ENCODE data around the gene LCE1B. TPM values are rescaled to one million over a fixed set of nuclear protein-coding genes. Genes with fewer than 3 reads are reported as not detected.

LCE1B gene
- total RNA-seq, 1 experiment from 2014 or later = not detected

GRCh38 chr1:152824964-152825363 is 13.2 kb downstream of the LCE1B start:
- H4K5ac ChIP-seq (ENCODE audit: insufficient read length, low read depth, low read length) = no peak overlapping the region
- no peaks in the 10 kb centered on the region for H3K27me3 ChIP-seq (ENCODE audit: insufficient read depth, low read length)
- H2BK120ac ChIP-seq (ENCODE audit: low read depth, low read length, poor library complexity, severe bottlenecking) = no peak overlapping the region
- no peak overlapping the region for H3K4me3 Mint-ChIP-seq
- no peak overlapping the region for H2BK20ac ChIP-seq (ENCODE audit: low read depth, low read length, poor library complexity, severe bottlenecking)
- H3K79me2 ChIP-seq (ENCODE audit: insufficient read depth, low read length) = no peaks in the 10 kb centered on the region
- no peak overlapping the region for H2AK5ac ChIP-seq (ENCODE audit: insufficient read length, low read length)
- DNase-seq = no peak
- no peak overlapping the region for H2AFZ ChIP-seq (ENCODE audit: low read length)
- H3K4ac ChIP-seq (ENCODE audit: low read depth, low read length) = no peak overlapping the region
- no peak overlapping the region for H3K27ac ChIP-seq (ENCODE audit: insufficient read length, low read depth, low read length)
- no peak overlapping the region for H3T11ph ChIP-seq (ENCODE audit: low read length)
- H4K91ac ChIP-seq (ENCODE audit: insufficient read length, low read depth, low read length) = no peak overlapping the region
- peaks cover 53% of the 10 kb centered on the region for H3K9me3 ChIP-seq (ENCODE audit: control insufficient read depth, low read depth, low read length)
- TF ChIP-seq CTCF (conservative IDR thresholded peaks at IDR 0.05) = no peak
- no peak overlapping the region for H3K9ac ChIP-seq (ENCODE audit: extremely low read depth, insufficient read length, low read length)
- H3K14ac ChIP-seq (ENCODE audit: insufficient read depth, low read length) = no peak overlapping the region
- no peak overlapping the region for H3K27ac Mint-ChIP-seq
- H3K79me1 ChIP-seq (ENCODE audit: insufficient read depth, low read depth, low read length, poor library complexity, severe bottlenecking) = no peaks in the 10 kb centered on the region
- no peaks in the 10 kb centered on the region for H3K23me2 ChIP-seq (ENCODE audit: insufficient read length, low read depth, low read length, poor library complexity, severe bottlenecking)
- no peaks in the 10 kb centered on the region for H3K4me1 Mint-ChIP-seq
- no peak overlapping the region for H3K4me2 ChIP-seq (ENCODE audit: insufficient read depth, insufficient read length, low read length)
- H2BK15ac ChIP-seq (ENCODE audit: low read depth, low read length) = no peak overlapping the region
- no peak overlapping the region for H3K56ac ChIP-seq (ENCODE audit: insufficient read length, low read depth, low read length)
- no peak overlapping the region for H3K18ac ChIP-seq (ENCODE audit: insufficient read length, low read depth, low read length)
- peaks cover 3 to 21% (median 4%) of the 10 kb centered on the region in 3 experiments; a peak in 5 of 7 replicates for H3K36me3 Mint-ChIP-seq (ENCODE audit: insufficient read depth in 1 of 3, low read depth in 3 of 3)
- no peaks in the 10 kb centered on the region for H4K20me1 ChIP-seq (ENCODE audit: control insufficient read depth, insufficient read depth, insufficient read length)
- no peak overlapping the region for H4K8ac ChIP-seq (replicated peaks; ENCODE audit: insufficient read length, low read depth, low read length)
- H2BK12ac ChIP-seq (ENCODE audit: insufficient read length, low read depth, low read length) = no peak overlapping the region
- H3K23ac ChIP-seq (ENCODE audit: insufficient read length, low read depth, low read length) = no peak overlapping the region
- H3K4me1 ChIP-seq (ENCODE audit: insufficient read depth, low read length) = no peaks in the 10 kb centered on the region
- peaks cover 3% of the 10 kb centered on the region for H3K27me3 Mint-ChIP-seq (ENCODE audit: low read depth)
- H3K9me3 Mint-ChIP-seq = peaks cover 72 to 78% of the 10 kb centered on the region in 2 experiments
- H2BK5ac ChIP-seq (ENCODE audit: insufficient read length, low read length) = no peak overlapping the region
